DMS79 treated with DMSO at 0.1 percent for 48 hours (cell line): ENCODE measurements around the gene MUL1.
A peak's percentile ranks its signal among the peaks of the same experiment; 100 is the strongest.
"Not testable (repeated sequence)": the region's sequence is repeated elsewhere in the genome, so short reads cannot be mapped to it uniquely, and the experiment has no call there.

Experiments used
- DNase-seq: peaks from one replicate; lab custom pipeline; 2025; lab: John Stamatoyannopoulos, UW

Gene MUL1

GRCh38 chr1:20507564-20508410 lies at the start of gene MUL1:
Gene MUL1, minus strand, starts transcription at chr1:20508151. Its CDS starts 127 bp downstream, at chr1:20508024.
- peak; percentile 91 for DNase-seq

GRCh38 chr1:20555758-20556120 lies 47.8 kb upstream of the MUL1 start:
- no peak for DNase-seq

- no peak for DNase-seq
Measured at GRCh38 chr1:20555025-20555757, 47.2 kb upstream of the MUL1 start.

- peak; percentile 10 for DNase-seq
Measured at GRCh38 chr1:20552728-20553445, 44.9 kb upstream of the MUL1 start.

- DNase-seq = peak; percentile 63
Measured at GRCh38 chr1:20551945-20552727, 44.2 kb upstream of the MUL1 start, which contains the start of gene FAM43B. Gene FAM43B, plus strand, starts transcription at chr1:20552573. Its CDS starts 401 bp downstream, at chr1:20552974.

- no peak for DNase-seq
Measured at GRCh38 chr1:20551161-20551560, 43.2 kb upstream of the MUL1 start.

- DNase-seq = no peak
Measured at GRCh38 chr1:20546637-20547036, 38.7 kb upstream of the MUL1 start.

- DNase-seq = no peak
Measured at GRCh38 chr1:20540281-20540680, 32.3 kb upstream of the MUL1 start.

GRCh38 chr1:20538760-20539551 lies 31.0 kb upstream of the MUL1 start:
- DNase-seq = no peak

- no peak for DNase-seq
Measured at GRCh38 chr1:20538227-20538626, 30.3 kb upstream of the MUL1 start.

- no peak for DNase-seq
Measured at GRCh38 chr1:20534659-20535417, 26.9 kb upstream of the MUL1 start.

GRCh38 chr1:20533635-20534034 lies 25.7 kb upstream of the MUL1 start:
- no peak for DNase-seq

- no peak for DNase-seq
Measured at GRCh38 chr1:20530901-20531300, 22.9 kb upstream of the MUL1 start.

GRCh38 chr1:20530306-20530705 lies 22.4 kb upstream of the MUL1 start:
- no peak for DNase-seq

GRCh38 chr1:20528221-20528620 lies 20.3 kb upstream of the MUL1 start:
- DNase-seq = no peak

GRCh38 chr1:20526267-20526666 lies 18.3 kb upstream of the MUL1 start:
- no peak for DNase-seq

- DNase-seq = peak; percentile 79
Measured at GRCh38 chr1:20521960-20522861, 14.3 kb upstream of the MUL1 start.

GRCh38 chr1:20519609-20520262 lies 11.8 kb upstream of the MUL1 start:
- DNase-seq = not testable (repeated sequence)
